GM12878 (cell line): ENCODE results near the gene BMP8B. TPM values are rescaled to one million over a fixed set of nuclear protein-coding genes. Genes with fewer than 3 reads are reported as not detected.

Experiments
- CBFB ChIP-seq: IDR thresholded peaks from 2 replicates; pipeline ENCODE4 v1.6.1; 2016; ENCODE audit warnings: antibody characterized with exemption, low read depth
- CREB1 ChIP-seq: IDR thresholded peaks from 2 replicates; pipeline ENCODE4 v1.6.1; 2012; ENCODE audit warnings: low read depth, mild to moderate bottlenecking, inconsistent platforms
- EED ChIP-seq: sonication (generic); IDR thresholded peaks from 2 replicates; pipeline ENCODE4 v1.6.1; 2016; ENCODE audit warnings: antibody characterized with exemption, low read depth
- FOXK2 ChIP-seq: fragments of 450-650 bp; IDR thresholded peaks from 2 replicates; pipeline ENCODE4 v1.6.1; 2017; ENCODE audit warnings: mild to moderate bottlenecking, moderate library complexity
- MTA2 ChIP-seq: fragments of 450-650 bp; IDR thresholded peaks from 2 replicates; pipeline ENCODE4 v1.6.1; 2016; ENCODE audit warnings: low read depth, mild to moderate bottlenecking, moderate library complexity
- RAD51 ChIP-seq: fragments of 450-650 bp; IDR thresholded peaks from 2 replicates; pipeline ENCODE4 v1.6.1; 2016; ENCODE audit warnings: moderate library complexity, mild to moderate bottlenecking, inconsistent platforms
- SPI1 ChIP-seq: IDR thresholded peaks from 2 replicates; pipeline ENCODE4 v1.6.1; 2011; ENCODE audit warnings: low read depth, mild to moderate bottlenecking, low read length, moderate library complexity, borderline replicate concordance; ENCODE audit not compliant: insufficient read depth
- TBL1XR1 ChIP-seq: IDR thresholded peaks from 2 replicates; pipeline ENCODE4 v1.6.1; 2012; ENCODE audit warnings: low read depth, low read length, improper control_type of control experiment
- polyA plus RNA-seq, 11 experiments: library from polyadenylated mRNA; depleted of rRNA in 4 of 11; unstranded in 6 of 11; stranded (reverse) in 5 of 11; fragments of >200 nt; fragmentation: Nextera tagmentation in 4 of 11; fragmentation: Illumina TruSeq in 1 of 11; extraction: Ambion mirVana in 4 of 11; extraction: Trizol in 1 of 11; gene quantifications; 1 replicate in 1 of 11; 2 replicates in 10 of 11; pipeline versions ENCODE4 v1.2.1 to v1.2.3, GENCODE V29; 2011 to 2016; ENCODE audit warnings: inconsistent platforms in 2 of 11, missing spikeins in 2 of 11, low read depth in 1 of 11
- total RNA-seq, 4 experiments: library from RNA; depleted of rRNA in 3 of 4; stranded (reverse); fragments of >200 nt in 3 of 4; fragmentation: Illumina TruSeq in 1 of 4; extraction: Trizol in 1 of 4; gene quantifications; 2 replicates each; pipeline versions ENCODE4 v1.2.1 to v1.2.3, GENCODE V29; 2013 to 2021
- TF ChIP-seq, protein P1 (sequence below): IDR thresholded peaks from 2 replicates; pipeline ENCODE4 v1.6.1; 2012; ENCODE audit warnings: low read depth, low read length, improper control_type of control experiment
- TF ChIP-seq, protein P2 (sequence below): fragments of 450-650 bp; IDR thresholded peaks from 2 replicates; pipeline ENCODE4 v1.6.1; 2017; ENCODE audit warnings: low read depth, mild to moderate bottlenecking, moderate library complexity
- TF ChIP-seq, protein P3 (sequence below): fragments of 450-650 bp; IDR thresholded peaks from 2 replicates; pipeline ENCODE4 v1.6.1; 2016; ENCODE audit warnings: mild to moderate bottlenecking, moderate library complexity, borderline replicate concordance
- TF ChIP-seq, protein P4 (sequence below): IDR thresholded peaks from 2 replicates; pipeline ENCODE4 v1.6.1; 2011; ENCODE audit warnings: borderline replicate concordance, low read depth, mild to moderate bottlenecking, moderate library complexity, mixed read lengths, low read length; ENCODE audit not compliant: insufficient read depth; ENCODE audit errors: extremely low read length
- TF ChIP-seq, protein P5 (sequence below), 3 experiments: IDR thresholded peaks in 2 of 3; conservative IDR thresholded peaks in 1 of 3; 2 replicates each; pipeline ENCODE4 v1.5.1; 2011; ENCODE audit warnings: low read depth in 3 of 3, low read length in 3 of 3, mild to moderate bottlenecking in 3 of 3, control low read depth in 2 of 3, moderate library complexity in 2 of 3, inconsistent platforms in 1 of 3, mixed read lengths in 1 of 3; ENCODE audit not compliant: control insufficient read depth in 2 of 3, insufficient read depth in 1 of 3; ENCODE audit errors: extremely low read depth in 1 of 3
- TF ChIP-seq, protein P6 (sequence below): fragments of 450-650 bp; IDR thresholded peaks from 2 replicates; pipeline ENCODE4 v1.6.1; 2016; ENCODE audit warnings: mild to moderate bottlenecking

Gene BMP8B
- total and polyA plus RNA-seq, 10 of the 15 experiments (the other 5 are each of a cell fraction or from before 2014, with no cell fraction given), result 0.09 to 1.2 (median 0.52) TPM

DNA sequence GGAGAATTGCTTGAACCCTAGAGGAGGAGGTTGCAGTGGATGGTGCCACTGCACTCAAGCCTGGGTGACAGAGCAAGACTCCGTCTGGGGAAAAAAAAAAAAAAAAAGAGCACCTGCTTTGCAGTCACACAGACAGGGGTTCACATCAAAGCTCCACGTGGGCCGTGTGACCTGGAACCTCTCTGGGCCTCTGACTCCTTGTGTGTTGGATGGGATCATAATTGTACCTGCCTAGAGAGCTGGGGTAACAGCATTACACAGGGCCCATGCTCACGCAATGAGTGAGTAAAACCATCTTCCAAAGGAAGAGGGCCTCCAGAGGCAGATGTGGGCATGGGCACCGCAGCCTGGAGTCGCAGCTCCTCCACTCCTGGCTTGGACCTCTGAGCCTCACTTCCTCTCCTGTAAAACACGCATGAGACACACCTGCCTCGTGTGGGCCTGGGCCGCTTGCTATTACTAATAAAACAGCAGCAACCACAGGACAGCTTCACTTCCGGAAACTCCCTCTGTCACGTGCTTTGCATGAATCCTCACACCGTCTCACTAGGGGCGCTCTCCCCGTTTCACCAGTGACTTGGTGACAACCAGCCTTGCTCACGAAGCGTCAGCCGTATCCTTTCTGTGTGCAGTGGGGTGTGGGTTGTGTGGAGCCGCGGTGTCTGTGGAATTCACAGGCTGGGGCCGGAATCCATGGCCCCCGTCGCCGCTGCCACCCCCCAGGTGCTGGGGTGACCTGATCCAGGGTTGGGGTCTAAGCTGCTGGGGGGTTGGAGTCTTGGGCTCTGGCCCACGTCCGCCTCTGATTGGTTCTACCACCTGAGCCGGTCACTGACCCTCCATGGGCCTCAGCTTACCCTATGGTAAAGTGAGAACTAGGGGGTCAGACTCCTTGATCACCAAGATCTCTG lies 10.4 kb upstream of the BMP8B start (continued):
- TF ChIP-seq, protein P1, sequence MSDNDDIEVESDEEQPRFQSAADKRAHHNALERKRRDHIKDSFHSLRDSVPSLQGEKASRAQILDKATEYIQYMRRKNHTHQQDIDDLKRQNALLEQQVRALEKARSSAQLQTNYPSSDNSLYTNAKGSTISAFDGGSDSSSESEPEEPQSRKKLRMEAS, result peak; percentile 83
- TF ChIP-seq SPI1 (peak; percentile 89), MTA2 (0 out of 2 replicates have a peak, but pooled peaks have one; percentile 7), RAD51 (peak; percentile 90), CREB1 (0 out of 2 replicates have a peak, but pooled peaks have one; percentile 48), CBFB (peak; percentile 38; the same call in 1 of the 2 replicates), EED (peak; percentile 37; the same call in 1 of the 2 replicates), TBL1XR1 (0 out of 2 replicates have a peak, but pooled peaks have one; percentile 17), FOXK2 (peak; percentile 84)
- TF ChIP-seq, protein P2, sequence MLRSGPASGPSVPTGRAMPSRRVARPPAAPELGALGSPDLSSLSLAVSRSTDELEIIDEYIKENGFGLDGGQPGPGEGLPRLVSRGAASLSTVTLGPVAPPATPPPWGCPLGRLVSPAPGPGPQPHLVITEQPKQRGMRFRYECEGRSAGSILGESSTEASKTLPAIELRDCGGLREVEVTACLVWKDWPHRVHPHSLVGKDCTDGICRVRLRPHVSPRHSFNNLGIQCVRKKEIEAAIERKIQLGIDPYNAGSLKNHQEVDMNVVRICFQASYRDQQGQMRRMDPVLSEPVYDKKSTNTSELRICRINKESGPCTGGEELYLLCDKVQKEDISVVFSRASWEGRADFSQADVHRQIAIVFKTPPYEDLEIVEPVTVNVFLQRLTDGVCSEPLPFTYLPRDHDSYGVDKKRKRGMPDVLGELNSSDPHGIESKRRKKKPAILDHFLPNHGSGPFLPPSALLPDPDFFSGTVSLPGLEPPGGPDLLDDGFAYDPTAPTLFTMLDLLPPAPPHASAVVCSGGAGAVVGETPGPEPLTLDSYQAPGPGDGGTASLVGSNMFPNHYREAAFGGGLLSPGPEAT, result peak; percentile 18; the same call in 1 of the 2 replicates
- TF ChIP-seq, protein P3, sequence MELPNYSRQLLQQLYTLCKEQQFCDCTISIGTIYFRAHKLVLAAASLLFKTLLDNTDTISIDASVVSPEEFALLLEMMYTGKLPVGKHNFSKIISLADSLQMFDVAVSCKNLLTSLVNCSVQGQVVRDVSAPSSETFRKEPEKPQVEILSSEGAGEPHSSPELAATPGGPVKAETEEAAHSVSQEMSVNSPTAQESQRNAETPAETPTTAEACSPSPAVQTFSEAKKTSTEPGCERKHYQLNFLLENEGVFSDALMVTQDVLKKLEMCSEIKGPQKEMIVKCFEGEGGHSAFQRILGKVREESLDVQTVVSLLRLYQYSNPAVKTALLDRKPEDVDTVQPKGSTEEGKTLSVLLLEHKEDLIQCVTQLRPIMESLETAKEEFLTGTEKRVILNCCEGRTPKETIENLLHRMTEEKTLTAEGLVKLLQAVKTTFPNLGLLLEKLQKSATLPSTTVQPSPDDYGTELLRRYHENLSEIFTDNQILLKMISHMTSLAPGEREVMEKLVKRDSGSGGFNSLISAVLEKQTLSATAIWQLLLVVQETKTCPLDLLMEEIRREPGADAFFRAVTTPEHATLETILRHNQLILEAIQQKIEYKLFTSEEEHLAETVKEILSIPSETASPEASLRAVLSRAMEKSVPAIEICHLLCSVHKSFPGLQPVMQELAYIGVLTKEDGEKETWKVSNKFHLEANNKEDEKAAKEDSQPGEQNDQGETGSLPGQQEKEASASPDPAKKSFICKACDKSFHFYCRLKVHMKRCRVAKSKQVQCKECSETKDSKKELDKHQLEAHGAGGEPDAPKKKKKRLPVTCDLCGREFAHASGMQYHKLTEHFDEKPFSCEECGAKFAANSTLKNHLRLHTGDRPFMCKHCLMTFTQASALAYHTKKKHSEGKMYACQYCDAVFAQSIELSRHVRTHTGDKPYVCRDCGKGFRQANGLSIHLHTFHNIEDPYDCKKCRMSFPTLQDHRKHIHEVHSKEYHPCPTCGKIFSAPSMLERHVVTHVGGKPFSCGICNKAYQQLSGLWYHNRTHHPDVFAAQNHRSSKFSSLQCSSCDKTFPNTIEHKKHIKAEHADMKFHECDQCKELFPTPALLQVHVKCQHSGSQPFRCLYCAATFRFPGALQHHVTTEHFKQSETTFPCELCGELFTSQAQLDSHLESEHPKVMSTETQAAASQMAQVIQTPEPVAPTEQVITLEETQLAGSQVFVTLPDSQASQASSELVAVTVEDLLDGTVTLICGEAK, result peak; percentile 25; the same call in 1 of the 2 replicates
- TF ChIP-seq, protein P4, sequence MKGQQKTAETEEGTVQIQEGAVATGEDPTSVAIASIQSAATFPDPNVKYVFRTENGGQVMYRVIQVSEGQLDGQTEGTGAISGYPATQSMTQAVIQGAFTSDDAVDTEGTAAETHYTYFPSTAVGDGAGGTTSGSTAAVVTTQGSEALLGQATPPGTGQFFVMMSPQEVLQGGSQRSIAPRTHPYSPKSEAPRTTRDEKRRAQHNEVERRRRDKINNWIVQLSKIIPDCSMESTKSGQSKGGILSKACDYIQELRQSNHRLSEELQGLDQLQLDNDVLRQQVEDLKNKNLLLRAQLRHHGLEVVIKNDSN, result peak; percentile 80
- TF ChIP-seq, protein P5, sequence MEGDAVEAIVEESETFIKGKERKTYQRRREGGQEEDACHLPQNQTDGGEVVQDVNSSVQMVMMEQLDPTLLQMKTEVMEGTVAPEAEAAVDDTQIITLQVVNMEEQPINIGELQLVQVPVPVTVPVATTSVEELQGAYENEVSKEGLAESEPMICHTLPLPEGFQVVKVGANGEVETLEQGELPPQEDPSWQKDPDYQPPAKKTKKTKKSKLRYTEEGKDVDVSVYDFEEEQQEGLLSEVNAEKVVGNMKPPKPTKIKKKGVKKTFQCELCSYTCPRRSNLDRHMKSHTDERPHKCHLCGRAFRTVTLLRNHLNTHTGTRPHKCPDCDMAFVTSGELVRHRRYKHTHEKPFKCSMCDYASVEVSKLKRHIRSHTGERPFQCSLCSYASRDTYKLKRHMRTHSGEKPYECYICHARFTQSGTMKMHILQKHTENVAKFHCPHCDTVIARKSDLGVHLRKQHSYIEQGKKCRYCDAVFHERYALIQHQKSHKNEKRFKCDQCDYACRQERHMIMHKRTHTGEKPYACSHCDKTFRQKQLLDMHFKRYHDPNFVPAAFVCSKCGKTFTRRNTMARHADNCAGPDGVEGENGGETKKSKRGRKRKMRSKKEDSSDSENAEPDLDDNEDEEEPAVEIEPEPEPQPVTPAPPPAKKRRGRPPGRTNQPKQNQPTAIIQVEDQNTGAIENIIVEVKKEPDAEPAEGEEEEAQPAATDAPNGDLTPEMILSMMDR (IDR thresholded peaks at IDR 0.05 in 2 of 3, conservative IDR thresholded peaks at IDR 0.05 in 1 of 3; ENCODE audit: control insufficient read depth in 2 of 3, extremely low read depth in 1 of 3, insufficient read depth in 1 of 3, low read depth in 3 of 3, low read length in 3 of 3), result peak in 2 of 3 experiments; percentile 43 to 49; a peak in 3 of 6 replicates
- TF ChIP-seq, protein P6, sequence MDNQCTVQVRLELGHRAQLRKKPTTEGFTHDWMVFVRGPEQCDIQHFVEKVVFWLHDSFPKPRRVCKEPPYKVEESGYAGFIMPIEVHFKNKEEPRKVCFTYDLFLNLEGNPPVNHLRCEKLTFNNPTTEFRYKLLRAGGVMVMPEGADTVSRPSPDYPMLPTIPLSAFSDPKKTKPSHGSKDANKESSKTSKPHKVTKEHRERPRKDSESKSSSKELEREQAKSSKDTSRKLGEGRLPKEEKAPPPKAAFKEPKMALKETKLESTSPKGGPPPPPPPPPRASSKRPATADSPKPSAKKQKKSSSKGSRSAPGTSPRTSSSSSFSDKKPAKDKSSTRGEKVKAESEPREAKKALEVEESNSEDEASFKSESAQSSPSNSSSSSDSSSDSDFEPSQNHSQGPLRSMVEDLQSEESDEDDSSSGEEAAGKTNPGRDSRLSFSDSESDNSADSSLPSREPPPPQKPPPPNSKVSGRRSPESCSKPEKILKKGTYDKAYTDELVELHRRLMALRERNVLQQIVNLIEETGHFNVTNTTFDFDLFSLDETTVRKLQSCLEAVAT, result peak; percentile 28; the same call in 1 of the 2 replicates
